BJ (cell line): ENCODE data around the gene KPNA3. TPM values are rescaled to one million over a fixed set of nuclear protein-coding genes. Genes with fewer than 3 reads are reported as not detected.

Experiments
- CTCF ChIA-PET: fragments of 350-600 bp; formaldehyde crosslinking; extraction: SDS; loops from one replicate; lab custom pipeline; 2021; ENCODE audit warnings: antibody characterized with exemption, inconsistent platforms; lab: Yijun Ruan, JAX
- POLR2A ChIA-PET: fragments of 300-600 bp; sonication (Branson Sonifier 250); formaldehyde crosslinking; extraction: SDS; loops from one replicate; lab custom pipeline; 2021; ENCODE audit warnings: antibody characterized with exemption; lab: Charles Lee
- DNase-seq: peaks from one replicate; pipeline ENCODE4 v3.0.0-alpha.2; 2011; ENCODE audit warnings: low read depth
- H3K27me3 ChIP-seq: 2 replicates; pipeline ENCODE4 v1.6.0; 2011; ENCODE audit warnings: low read length; ENCODE audit not compliant: control insufficient read depth, insufficient read depth
- H3K36me3 ChIP-seq: 2 replicates; pipeline ENCODE4 v1.5.1; 2011; ENCODE audit warnings: low read length; ENCODE audit not compliant: control insufficient read depth, insufficient read depth
- H3K4me3 ChIP-seq: 2 replicates; pipeline ENCODE4 v1.5.1; 2011; ENCODE audit warnings: low read depth, mild to moderate bottlenecking, control low read depth, low read length
- polyA plus RNA-seq: library from polyadenylated mRNA; depleted of rRNA; stranded (reverse); fragments of >200 nt; gene quantifications from 2 replicates; pipeline ENCODE4 v1.2.3, GENCODE V29; 2011
- TF ChIP-seq, protein P1 (sequence below): IDR thresholded peaks from 2 replicates; pipeline ENCODE4 v1.5.1; 2011; ENCODE audit warnings: low read depth, mild to moderate bottlenecking, control low read depth, inconsistent platforms, low read length, moderate library complexity; ENCODE audit not compliant: insufficient read depth

The KPNA3 gene
- polyA plus RNA-seq, 1 experiment = 14.9 TPM

DNA sequence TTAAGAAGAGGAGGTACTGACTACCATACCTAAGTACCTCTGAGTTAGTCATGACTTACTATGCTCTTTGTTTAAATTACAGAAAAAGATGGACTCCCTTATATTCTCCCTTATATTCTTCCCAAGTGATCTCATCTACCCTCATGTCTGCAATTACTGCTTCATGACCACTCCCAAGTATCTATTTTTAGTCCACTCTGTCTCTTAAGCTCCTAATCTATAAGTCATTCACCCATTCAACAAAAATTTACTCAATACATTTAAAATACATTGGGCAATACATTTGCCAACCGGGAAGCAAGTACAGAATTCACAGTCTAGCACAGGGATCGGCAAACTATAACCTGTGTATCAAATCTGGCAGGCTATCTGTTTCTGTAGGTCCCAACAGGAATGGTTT is 42.6 kb downstream of the KPNA3 start:
- H3K27me3 ChIP-seq = no peaks in the 10 kb centered on the region
- no peak for DNase-seq
- TF ChIP-seq, protein P1, sequence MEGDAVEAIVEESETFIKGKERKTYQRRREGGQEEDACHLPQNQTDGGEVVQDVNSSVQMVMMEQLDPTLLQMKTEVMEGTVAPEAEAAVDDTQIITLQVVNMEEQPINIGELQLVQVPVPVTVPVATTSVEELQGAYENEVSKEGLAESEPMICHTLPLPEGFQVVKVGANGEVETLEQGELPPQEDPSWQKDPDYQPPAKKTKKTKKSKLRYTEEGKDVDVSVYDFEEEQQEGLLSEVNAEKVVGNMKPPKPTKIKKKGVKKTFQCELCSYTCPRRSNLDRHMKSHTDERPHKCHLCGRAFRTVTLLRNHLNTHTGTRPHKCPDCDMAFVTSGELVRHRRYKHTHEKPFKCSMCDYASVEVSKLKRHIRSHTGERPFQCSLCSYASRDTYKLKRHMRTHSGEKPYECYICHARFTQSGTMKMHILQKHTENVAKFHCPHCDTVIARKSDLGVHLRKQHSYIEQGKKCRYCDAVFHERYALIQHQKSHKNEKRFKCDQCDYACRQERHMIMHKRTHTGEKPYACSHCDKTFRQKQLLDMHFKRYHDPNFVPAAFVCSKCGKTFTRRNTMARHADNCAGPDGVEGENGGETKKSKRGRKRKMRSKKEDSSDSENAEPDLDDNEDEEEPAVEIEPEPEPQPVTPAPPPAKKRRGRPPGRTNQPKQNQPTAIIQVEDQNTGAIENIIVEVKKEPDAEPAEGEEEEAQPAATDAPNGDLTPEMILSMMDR = no peak
- H3K4me3 ChIP-seq = no peak overlapping the region
- no peaks in the 10 kb centered on the region; the same call in 1 of the 2 replicates for H3K36me3 ChIP-seq
- POLR2A ChIA-PET = no interaction called here
- CTCF ChIA-PET = no interaction called here

DNA sequence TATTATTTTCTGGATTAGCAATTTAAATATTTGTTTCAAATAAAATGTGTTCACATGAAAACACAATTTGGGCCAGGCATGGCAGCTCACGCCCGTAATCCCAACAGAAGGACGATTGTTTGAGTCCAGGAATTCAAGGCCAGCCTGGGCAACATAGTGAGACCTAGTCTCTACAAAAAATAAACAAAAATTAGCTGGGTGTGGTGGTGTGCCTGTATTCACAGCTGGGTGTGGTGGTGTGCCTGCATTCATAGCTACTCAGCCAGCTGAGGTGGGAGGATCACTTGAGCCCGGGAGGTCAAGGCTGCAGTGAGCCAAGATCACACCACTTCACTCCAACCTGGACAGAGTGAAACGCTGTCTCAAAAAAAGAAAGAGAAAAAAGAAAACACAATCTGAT is 46.4 kb downstream of the KPNA3 start:
- Histone ChIP-seq H3K27me3 (no peaks in the 10 kb centered on the region), H3K4me3 (no peak overlapping the region), H3K36me3 (no peaks in the 10 kb centered on the region; the same call in 1 of the 2 replicates)
- TF ChIP-seq, protein P1 = no peak
- DNase-seq = no peak
- CTCF ChIA-PET = no interaction called here
- POLR2A ChIA-PET = no interaction called here

DNA sequence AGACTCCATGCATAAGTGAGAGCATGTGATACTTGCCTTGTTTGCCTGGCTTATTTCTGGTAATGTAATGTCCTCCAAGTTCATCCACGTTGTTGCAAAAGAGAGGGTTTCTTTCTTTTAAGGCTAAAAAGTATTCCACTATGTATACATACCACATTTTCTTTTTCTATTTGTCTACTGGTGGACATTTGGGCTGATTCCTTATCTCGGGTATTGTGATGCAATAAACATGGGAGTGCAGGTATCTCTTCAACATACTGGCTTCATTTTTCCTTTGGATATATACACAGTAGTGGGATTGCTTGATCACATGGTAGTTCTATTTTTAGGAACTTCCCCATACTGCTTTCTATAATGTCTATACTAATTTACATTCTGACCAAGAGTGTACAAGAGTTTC is 51.6 kb downstream of the KPNA3 start:
- ChIA-PET POLR2A (no interaction called here), CTCF (no interaction called here)
- DNase-seq = no peak
- Histone ChIP-seq H3K27me3 (no peaks in the 10 kb centered on the region), H3K36me3 (no peaks in the 10 kb centered on the region), H3K4me3 (no peak overlapping the region)
- TF ChIP-seq, protein P1 = no peak

DNA sequence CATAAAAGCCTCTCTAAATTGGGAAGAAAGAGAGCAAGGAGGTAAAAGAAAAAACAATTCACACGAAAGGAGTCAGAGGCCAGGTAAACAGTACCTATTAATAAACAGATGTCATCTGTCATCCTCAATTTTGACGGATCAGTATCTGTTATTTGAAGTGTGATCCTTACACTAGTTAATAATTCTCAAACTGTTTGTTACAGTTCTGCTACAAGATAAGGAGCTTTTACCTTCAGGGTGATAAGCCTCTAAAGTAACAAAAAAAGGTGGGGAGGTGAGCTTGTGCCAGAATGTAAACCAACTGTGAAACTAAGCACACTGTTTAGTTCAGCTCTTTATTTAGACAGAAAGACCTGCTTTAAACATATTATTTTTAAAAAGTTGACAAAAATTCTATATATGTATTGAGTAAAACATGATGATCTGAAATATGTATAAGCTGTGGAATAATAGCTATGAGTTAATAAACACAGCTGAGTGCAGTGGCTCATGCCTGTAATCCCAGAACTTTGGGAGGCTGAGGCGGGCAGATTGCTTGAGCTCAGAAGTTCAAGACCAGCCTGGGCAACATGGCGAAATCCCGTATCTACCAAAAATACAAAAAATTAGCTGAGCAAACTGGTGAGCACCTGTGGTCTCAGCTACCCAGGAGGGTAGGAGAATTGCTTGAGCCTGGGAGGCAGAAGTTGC is 52.8 kb downstream of the KPNA3 start:
- DNase-seq = no peak
- Histone ChIP-seq H3K36me3 (no peaks in the 10 kb centered on the region), H3K4me3 (no peak overlapping the region), H3K27me3 (no peaks in the 10 kb centered on the region)
- ChIA-PET CTCF (interaction anchor here (0.5 to 1.2 kb wide), 2 partner anchors 11 to 1071 kb away, joined by 3 to 4 read pairs; no protein-coding TSS in a partner anchor), POLR2A (no interaction called here)
- TF ChIP-seq, protein P1 = no peak

DNA sequence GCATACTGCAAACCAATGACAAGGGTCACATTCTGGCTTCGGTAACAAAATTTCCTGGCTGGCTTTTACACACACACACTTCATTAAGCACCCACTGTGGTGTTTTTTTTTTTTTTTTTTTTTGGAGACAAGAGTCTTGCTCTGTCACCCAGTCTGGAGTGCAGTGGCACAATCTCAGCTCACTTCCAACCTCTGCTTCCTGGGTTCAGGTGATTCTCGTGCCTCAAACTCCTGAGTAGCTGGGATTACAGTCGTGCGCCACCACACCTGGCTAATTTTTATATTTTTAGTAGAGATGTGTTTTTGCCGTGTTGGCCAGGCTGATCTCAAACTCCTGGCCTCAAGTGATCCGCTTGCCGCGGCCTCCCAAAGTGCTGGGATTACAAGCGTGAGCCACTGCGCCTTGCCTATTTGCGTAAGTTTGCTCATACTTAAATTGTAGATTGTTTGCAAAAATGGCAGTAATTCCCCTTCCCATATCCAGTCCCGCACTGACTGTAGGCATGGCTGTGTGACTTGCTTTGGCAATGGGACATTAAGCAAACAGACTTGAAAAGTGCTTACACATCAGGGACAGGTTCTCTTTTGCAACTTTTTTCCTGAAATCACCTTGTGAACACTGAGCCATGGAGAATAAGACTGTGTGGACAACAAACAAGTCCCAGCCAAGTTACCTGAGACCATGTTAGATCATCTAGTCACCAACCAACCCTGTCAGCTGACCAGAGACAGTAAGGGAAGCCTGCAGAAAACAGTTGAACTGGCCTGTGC is 59.1 kb downstream of the KPNA3 start:
- ChIA-PET CTCF (no interaction called here), POLR2A (no interaction called here)
- Histone ChIP-seq H3K36me3 (peaks cover 2% of the 10 kb centered on the region), H3K4me3 (no peak overlapping the region), H3K27me3 (no peaks in the 10 kb centered on the region)
- DNase-seq = no peak
- TF ChIP-seq, protein P1 = no peak
